HuH-7 (cell line): ENCODE results near the gene ITPR3.

Experiments
- DNase-seq: peaks from one replicate; pipeline ENCODE4 v3.0.0; 2011; ENCODE audit warnings: low spot score

The ITPR3 gene

DNA sequence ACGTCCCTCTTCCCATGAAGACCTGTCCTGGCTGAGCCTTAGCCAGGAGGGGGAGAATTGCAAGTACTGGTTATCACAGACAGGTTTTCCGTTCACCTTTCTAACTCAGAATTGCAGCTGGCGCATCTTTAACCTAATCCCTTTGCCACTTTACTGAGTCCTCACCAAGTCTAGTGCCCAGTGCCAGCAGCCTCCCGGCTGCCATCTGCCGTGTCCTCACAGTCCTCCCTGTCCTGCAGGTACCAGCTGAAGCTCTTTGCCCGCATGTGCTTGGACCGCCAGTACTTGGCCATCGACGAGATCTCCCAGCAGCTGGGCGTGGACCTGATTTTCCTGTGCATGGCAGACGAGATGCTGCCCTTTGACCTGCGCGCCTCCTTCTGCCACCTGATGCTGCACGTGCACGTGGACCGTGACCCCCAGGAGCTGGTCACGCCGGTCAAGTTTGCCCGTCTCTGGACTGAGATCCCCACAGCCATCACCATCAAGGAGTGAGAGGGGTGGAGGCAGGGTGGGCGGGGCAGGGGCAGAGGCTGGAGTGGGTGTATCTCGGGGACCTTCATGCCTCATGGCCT, 49.1 kb downstream of the ITPR3 start:
- no peak for DNase-seq

DNA sequence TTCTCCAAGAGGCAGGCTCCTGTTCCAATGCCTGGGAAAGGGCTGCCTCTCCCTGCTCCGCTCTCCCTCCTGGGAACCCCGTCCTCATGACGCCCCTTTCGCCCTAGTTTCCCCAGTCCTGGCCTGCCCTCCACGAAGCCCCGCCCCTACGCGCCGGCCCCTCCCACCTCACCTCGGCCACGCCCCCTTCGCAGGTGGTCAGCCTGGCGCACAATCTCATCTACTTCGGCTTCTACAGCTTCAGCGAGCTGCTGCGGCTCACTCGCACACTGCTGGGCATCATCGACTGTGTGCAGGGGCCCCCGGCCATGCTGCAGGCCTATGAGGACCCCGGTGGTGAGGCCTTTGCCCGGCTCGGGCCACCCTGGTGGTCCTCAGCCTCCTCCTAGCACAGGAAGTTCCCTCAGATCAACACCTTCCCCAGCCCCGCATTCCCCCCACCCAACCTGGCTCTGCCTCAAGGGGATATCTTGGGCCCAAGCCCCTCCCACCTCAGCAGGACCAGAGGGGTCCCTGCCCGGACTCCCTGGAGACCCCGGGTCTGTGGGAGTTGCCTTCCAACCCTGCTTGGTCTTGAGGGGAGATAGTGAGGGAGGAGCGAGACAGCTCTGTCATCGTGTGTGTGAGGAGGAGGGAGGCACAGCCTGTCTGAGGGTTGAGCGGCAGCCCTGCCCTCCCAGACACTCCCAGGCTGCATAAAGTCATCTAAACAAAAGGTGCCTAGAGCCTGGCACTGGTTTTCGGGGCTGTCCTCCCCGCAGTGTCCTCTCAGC, 50.0 kb downstream of the ITPR3 start:
- DNase-seq: no peak

DNA sequence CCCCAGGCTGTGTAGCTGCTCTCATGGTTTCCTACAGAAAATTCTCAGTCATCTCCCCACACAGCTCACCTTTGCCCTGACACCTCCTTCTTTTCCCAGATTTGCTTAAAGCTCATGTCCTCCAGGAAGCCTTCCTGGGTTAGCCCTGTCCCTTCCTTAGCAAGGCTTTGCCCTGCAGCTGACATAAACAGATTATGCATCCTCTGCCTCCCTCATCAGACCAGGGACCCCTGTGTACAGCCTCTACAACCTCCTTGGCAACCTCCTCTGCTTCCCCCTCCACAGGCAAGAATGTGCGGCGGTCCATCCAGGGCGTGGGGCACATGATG, 50.6 kb downstream of the ITPR3 start:
- no peak for DNase-seq

DNA sequence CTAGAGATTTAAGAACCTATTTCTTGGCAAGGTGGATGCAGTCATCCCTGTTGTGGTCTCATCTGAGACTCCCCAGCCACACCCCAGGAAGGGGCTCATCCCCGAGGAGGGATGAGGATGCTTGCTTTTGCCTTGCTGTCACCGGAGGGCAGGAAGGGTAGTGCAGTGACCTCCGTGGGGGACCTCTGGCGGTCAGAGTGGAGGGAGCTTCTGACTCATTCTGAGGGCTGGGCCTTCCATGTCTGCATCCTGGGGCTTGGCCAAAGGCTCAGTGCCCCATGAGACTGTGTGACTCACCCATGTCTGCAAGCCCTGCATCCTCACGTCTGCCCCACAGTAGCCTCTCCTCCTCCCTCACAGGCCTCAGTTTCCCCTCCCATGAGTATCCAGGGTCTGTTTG, 51.7 kb downstream of the ITPR3 start:
- DNase-seq: peak; percentile 70

DNA sequence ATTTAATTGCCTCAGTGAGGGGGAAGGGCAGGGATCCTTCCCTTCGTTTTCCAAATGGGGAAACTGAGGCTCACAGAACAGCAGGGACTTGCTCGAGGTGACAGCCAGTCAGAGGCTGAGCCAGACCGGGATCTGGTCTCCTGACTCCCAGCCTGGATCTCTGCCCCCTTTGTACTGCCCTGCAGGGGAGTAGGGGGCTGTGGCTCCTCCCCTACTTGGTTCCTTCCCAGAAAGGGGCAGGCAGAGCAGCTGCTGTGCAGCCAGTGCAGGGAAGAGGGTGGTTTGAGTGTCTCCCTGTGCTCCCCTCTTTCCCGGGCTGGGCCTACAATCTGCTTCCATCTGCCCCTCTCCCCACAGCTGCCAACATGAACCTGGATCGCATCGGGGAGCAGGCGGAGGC, 52.7 kb downstream of the ITPR3 start:
- DNase-seq: no peak

DNA sequence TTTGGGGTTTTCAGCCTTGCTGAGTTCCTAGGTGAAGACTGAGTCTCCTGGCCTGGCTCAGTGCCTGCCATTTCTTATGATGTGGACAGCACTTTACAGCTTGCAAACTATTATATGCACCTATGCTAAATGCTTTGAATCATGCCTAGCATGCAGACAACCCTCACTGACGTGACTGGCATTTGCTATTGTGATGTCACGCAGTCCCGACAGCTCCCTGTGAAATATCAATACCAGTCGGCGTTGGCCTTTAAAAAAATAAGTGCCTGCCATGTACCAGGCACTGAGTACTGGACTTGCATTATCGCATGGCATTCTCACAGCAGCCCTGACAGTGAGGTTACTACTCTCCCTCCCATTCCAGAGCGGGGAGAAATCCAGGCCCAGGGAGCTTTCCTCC, 54.8 kb downstream of the ITPR3 start:
- no peak for DNase-seq

DNA sequence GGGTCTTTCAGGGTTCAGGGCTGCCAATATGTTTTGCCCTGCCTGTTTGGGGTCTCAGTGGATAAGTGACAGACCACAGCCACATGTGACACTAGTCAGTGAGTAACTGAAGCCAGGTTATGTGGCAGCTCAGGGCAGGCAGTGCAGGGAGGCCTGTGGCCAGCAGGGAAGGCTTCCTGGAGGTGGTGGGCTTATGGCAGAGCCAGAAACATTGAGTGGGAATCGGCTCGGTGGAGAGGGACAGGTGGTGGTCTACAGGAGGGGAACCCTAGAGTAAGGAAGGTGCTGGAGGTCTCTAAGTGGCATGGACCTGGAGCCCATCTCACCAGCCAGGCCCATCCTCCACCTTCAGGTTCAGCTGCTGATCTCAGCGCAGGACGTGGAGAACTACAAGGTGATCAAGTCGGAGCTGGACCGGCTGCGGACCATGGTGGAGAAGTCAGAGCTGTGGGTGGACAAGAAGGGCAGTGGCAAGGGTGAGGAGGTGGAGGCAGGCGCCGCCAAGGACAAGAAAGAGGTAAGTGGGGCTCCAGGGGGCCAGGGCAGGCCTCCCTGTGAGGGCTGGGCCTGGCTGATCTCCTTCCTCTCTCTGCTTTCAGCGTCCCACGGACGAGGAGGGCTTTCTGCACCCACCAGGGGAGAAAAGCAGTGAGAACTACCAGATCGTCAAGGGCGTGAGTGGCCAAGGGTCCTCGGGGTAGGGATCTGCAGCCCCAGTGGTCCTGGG, 55.5 kb downstream of the ITPR3 start:
- no peak for DNase-seq

DNA sequence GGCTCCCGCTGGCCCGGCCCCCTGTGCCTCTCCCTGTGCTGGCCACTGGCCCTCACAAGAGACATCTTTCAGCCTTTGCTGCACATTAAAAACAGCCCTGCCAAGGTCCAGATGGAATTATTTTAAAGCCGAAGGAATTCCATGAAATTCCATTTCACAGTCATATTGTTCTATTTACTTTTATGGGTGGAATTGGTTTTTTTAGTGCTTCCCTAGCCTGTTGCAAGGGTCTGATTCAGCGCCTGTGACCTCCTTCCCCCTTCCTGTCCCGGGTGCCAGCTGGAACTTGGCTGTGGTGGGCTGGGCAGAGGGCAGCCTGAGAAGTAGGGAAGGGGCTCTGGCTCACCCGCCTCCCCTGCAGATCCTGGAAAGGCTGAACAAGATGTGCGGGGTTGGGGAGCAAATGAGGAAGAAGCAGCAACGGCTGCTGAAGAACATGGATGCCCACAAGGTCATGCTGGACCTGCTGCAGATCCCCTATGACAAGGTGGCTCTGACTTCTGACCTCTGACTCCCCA, 56.1 kb downstream of the ITPR3 start:
- no peak for DNase-seq

DNA sequence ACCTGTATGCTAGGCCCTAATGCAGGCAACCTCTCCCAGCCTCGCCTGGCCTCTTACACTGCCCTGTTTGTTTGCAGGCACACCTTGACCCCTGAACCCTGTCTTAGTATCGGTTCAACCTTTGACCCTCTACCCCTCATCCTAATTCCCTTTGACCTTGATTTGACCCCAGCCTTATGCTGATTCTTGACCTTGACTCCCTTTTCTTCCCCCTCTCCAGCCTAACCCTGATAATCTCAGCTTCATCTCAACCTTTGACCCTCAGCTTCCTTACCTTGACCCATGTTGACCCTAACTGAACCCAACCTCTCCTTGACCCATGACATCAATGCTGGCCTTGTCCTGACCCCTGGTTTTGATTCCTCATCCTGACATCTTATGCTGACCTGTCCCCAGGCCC, 56.6 kb downstream of the ITPR3 start:
- DNase-seq: no peak

DNA sequence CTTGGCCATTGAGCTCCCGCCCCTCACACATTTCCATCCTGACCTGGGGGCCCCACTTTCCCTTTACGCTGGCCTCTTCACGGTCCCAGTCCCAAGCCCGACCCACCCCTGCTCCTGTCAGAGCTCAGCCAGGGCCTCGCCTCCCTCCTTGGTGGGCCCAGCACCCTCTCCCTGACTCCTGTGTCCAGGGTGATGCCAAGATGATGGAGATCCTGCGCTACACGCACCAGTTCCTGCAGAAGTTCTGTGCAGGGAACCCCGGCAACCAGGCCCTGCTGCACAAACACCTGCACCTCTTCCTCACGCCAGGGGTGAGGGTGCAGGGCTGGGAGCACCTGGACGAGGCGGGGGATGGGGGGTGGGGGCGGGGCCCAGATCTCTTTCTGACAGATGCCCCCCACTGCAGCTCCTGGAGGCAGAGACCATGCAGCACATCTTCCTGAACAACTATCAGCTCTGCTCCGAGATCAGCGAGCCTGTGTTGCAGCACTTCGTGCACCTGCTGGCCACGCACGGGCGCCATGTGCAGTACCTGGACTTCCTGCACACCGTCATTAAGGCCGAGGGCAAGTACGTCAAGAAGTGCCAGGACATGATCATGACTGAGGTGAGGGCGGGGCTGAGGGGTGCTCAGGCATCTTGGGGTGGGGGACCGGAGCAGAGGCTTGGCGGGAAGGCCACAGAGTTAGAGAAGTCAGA, 57.3 kb downstream of the ITPR3 start:
- DNase-seq: no peak

DNA sequence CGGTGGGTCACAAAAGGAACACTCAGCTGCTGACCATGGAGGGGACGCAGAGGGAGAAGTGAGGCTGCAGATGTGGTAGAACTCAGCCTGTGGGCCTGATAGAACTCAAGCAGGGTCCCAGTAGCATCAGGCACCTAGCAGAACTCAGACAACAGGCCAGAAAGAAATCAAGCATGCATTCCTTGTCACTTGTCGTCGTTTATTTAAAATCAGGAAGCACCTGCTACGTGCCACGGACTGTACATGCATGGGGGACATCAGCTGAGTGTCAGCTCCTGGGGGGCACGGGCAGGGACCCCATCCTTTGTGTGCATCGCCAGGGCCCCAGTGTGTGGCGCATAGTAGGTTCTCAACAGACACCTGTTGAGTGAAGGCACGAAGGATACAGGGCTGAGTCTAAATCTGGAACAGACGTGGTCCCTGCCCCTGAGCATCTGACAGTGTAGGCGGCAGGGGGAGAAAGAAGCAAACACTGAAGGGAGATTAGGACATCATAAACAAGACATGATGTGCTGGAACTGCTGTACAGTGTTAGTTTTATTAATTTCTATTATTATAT, 57.9 kb downstream of the ITPR3 start:
- DNase-seq: no peak

DNA sequence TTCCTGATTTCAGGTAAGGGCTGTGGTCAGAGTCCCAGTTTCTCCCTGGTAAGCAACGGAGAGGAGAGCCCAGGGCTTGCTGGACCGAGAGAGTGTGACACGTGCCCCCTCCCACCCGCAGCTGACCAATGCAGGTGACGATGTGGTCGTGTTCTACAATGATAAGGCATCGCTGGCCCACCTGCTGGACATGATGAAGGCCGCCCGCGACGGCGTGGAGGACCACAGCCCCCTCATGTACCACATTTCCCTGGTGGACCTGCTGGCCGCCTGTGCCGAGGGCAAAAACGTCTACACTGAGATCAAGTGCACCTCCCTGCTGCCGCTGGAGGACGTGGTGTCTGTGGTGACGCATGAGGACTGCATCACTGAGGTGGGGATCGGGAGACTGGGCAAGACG, 58.6 kb downstream of the ITPR3 start:
- no peak for DNase-seq

DNA sequence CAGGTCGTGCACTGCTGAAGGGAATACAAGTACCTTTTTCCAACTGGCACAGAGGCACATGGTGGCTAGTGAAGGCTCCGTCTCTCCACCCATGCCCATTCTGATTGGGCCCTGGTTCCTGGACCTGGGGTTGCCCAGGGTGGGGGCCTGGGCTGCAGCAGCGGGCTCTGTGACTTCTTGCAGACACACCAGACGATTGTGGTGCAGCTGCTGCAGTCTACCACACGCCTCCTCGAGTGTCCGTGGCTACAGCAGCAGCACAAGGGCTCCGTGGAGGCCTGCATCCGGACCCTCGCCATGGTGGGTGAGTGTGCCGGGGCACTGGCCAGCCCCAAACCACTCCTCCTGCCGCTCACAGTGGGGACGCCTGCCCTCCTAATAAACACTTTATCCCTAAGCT, 61.2 kb downstream of the ITPR3 start:
- no peak for DNase-seq

DNA sequence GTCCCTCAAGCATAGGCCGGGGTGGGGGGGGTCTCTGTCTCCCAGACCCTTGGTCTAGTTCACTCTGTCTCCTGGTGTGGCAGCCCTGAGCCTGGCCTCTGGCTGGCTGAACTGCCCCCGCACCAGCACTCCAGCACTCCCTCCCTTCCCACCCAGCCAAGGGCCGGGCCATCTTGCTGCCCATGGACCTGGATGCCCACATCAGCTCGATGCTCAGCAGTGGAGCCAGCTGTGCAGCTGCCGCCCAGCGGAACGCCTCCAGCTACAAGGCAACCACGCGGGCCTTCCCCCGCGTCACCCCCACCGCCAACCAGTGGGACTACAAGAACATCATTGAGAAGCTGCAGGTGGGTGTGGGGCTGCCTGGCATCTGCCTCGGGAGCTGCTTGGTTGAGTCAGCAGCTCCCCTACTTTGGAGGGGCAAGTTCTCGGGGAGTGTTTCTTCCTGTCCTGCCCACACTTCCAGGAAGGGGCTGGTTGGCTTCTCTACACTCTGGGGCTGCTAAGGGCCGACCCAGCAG, 62.0 kb downstream of the ITPR3 start:
- no peak for DNase-seq

DNA sequence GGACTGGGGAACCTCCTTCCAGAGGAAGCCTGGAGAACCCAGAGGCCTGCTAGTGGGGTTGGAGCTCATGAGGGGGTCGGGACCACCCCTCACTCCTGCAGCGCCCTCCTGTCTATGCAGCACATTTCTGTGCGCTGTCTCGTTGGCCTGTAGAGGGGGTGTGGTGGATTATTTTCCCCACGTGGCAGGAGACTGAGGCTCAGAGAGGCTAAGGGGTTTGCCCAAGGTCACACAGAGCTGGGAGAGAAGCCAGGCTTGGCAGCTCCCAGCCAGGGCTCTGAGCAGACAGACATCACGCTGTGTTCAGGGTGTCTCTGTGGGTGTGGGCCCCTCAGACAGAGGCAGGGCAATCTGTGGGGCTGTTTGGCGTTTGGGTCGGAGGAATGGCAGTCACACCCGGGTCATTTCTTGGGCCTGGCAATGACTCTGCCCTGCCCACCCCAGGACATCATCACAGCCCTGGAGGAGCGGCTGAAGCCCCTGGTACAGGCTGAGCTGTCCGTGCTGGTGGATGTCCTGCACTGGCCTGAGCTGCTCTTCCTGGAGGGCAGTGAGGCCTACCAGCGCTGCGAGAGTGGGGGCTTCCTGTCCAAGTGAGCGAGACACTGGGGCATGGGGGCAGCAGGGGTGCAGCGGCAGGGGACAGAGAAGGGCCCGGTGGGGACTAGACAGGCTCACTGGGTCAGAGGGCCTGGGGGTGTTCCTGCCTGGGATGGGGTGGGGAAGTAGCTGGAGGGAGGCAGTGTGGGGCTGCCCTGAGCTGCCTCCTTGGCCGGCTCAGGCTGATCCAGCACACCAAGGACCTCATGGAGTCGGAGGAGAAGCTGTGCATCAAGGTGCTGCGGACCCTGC, 62.7 kb downstream of the ITPR3 start:
- DNase-seq: no peak

DNA sequence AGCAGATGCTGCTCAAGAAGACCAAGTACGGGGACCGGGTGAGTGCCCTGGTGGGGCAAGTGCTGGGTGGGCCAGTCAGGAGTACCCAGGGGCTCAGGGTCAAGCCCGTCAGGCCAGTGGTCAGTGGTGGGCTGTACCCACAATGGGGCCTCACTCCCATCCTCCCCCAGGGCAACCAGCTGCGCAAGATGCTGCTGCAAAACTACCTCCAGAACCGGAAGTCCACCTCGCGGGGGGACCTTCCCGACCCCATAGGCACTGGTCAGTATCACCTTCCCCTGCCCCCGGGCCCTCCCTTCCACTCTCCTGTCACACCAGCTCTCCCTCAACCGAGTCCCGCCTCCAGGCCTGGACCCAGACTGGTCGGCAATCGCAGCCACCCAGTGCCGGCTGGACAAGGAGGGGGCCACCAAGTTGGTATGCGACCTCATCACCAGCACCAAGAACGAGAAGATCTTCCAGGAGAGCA, 63.3 kb downstream of the ITPR3 start:
- DNase-seq: no peak

DNA sequence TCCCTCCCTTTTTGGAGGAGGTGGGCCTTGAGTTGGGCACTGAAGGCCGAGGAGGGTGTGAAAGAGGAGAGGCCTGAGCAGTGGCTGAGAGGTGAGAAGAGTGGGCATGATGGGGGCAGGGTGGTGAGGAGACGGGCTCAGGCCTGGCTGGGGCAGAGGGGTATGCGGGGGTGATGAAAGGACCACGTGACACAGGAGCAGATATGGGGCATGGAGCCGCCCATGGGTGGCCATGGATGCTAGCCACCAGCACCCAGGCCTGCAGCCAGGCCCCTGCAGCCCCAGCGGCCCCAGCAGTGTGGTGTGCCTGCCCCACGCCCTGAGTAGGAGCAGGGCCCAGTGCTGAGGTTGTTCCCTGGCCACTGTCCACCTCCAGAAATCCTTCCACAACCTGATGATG, 63.9 kb downstream of the ITPR3 start:
- DNase-seq: no peak

DNA sequence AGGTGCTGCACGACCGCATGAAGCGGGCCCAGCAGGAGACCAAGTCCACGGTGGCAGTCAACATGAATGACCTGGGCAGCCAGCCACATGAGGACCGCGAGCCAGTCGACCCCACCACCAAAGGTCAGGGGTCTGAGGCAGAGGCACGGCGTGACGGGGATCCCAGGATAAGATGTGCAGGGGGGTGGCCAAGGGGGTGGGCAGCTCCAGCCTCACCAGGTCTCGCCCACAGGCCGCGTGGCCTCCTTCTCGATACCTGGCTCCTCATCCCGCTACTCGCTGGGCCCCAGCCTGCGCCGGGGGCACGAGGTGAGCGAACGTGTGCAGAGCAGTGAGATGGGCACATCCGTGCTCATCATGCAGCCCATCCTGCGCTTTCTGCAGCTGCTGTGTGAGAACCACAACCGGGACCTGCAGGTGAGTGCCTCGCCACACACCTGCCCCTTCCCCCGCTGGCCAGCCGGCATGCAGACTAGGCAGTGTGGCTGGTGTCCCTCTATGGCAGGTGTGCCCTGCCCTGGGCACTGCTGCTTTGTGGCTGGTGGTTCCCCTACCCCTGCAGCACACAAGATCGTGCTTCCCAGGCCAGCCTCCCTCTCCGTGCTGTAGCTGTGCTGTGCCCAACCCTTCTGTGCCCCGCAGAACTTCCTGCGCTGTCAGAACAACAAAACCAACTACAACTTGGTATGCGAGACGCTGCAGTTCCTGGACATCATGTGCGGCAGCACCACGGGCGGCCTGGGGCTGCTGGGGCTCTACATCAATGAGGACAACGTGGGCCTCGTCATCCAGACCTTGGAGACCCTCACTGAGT, 64.5 kb downstream of the ITPR3 start:
- DNase-seq: no peak

DNA sequence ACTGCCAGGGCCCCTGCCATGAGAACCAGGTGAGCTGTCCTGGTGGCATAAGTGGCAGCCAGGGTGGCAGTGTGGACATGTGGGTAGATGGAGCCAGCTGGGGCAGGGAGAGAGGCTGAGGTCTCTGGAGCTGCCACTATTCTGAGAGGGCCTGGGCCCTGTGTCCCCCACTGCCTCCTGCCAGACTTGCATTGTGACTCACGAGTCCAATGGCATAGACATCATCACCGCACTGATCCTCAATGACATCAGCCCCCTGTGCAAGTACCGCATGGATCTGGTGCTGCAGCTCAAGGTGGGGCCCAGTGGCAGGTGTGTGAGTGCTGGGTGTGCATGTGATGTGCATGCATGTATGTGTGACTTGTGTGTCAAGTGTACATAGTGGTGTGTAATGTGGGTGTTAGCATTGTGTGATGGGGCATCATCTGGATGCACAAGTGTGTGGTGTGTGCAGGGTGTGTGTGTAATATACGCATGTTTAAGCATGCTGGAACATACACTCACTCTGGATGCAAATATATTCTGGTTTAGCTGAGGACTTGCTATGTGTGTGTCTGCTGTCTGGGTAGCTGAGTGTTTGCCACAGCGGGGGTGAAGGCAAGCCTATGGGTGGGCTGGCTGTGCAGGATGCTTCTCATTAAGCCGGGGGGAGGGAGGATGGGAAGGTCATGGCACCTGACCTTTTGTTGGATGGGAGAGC, 65.3 kb downstream of the ITPR3 start:
- no peak for DNase-seq
